Measurements from ENCODE around the gene SH3BGR. TPM values are rescaled to one million over a fixed set of nuclear protein-coding genes. Genes with fewer than 3 reads are reported as not detected.
A peak's percentile ranks its signal among the peaks of the same experiment; 100 is the strongest.

Gene SH3BGR
- total and polyA plus RNA-seq, 10 of the 15 experiments (the other 5 are each of a cell fraction or from before 2014, with no cell fraction given) = 0.45 to 3.5 (median 1.7) TPM

DNA sequence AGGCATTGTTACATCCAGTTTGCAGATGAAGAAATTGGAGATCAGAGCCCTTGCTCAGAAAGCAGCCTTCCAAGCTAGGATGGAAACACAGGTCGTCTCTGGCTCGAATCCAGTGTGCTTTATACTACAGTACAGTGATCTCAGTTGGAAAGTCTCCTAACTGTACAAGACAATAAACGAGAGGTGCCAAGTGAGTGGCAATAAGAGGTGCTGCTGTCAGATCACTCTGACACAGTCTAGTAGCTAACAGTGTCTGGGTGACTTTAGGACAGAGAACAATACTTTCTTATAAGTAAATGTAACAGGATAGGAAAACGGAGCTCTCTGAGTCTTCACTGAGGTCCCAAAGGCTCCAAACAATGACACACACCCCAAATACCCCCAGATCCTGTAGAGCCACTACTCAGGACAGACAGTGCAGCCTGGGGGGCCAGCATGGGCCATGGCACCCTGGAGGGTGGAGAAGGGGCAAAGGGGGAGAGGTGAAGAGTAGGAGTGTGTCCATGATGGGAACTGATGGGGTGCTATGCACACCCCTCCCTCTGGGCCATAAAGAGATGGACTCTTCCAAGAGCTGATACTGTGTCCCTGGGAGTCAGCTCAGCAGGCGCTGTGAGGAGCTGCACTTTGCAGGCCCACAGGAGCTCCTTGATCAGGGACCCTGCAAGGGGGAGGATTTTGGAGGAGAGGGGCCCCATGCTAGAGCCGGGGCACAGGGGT lies 3.3 kb downstream of the SH3BGR start:
- H3K4me2 ChIP-seq (ENCODE audit: control insufficient read depth, insufficient read depth) = no peak overlapping the region
- RAD21 ChIA-PET (ENCODE audit: unreplicated experiment) = no interaction called here
- no peaks in the 10 kb centered on the region for H3K4me1 ChIP-seq (ENCODE audit: control insufficient read depth, insufficient read depth, low read length)
- H3K9me3 ChIP-seq (replicated peaks; ENCODE audit: control insufficient read depth, insufficient read depth, low read length) = no peaks in the 10 kb centered on the region
- H4K20me1 ChIP-seq (ENCODE audit: control insufficient read depth, insufficient read depth) = no peaks in the 10 kb centered on the region
- H3K27ac ChIP-seq (ENCODE audit: control insufficient read depth, insufficient read depth) = no peak overlapping the region
- H3K4me3 ChIP-seq = no peak overlapping the region
- SMC1A ChIA-PET (ENCODE audit: uncharacterized antibody, unreplicated experiment) = no interaction called here
- intact Hi-C loops (cut with micrococcal nuclease; ENCODE audit: unreplicated experiment) (no loop called here), in situ Hi-C loops (cut with MboI) (no loop called here)
- no peaks in the 10 kb centered on the region; a peak in 1 of 4 replicates for H3K27me3 ChIP-seq (replicated peaks in 1 of 2; ENCODE audit: control insufficient read depth in 2 of 2, insufficient read depth in 2 of 2, low read length in 1 of 2)
- CTCF ChIA-PET = no interaction called here
- no peak for TF ChIP-seq EP300 (IDR thresholded peaks at IDR 0.05; ENCODE audit: borderline replicate concordance in 1 of 2, control insufficient read depth in 1 of 2, low read depth in 2 of 2, low read length in 2 of 2)
- no peak for TF ChIP-seq SRF (IDR thresholded peaks at IDR 0.05; ENCODE audit: low read depth in 2 of 2, low read length in 2 of 2)
- H3K9ac ChIP-seq (ENCODE audit: control insufficient read depth, insufficient read depth, low read length) = no peak overlapping the region
- no peaks in the 10 kb centered on the region for H3K36me3 ChIP-seq (ENCODE audit: control insufficient read depth in 2 of 2, insufficient read depth in 2 of 2, low read length in 1 of 2)
- FAIRE-seq (no peak), ATAC-seq (peak; percentile 20; the same call in 2 of the 3 replicates), DNase-seq (ENCODE audit: low read depth, low spot score) (no peak)
- BruUV-seq (replicated peaks) = no TSS peak
- no peak overlapping the region for H2AFZ ChIP-seq (ENCODE audit: control insufficient read depth, low read depth, low read length)
- 12% methylated on average over 6 of the region's 6 CpGs for WGBS (ENCODE audit: insufficient coverage, insufficient replicate concordance, low lambda C conversion rate, missing lambda C conversion rate)
- POLR2A ChIA-PET = no interaction called here
- no peaks in the 10 kb centered on the region for H3K79me2 ChIP-seq (ENCODE audit: control insufficient read depth, insufficient read depth, low read length)

DNA sequence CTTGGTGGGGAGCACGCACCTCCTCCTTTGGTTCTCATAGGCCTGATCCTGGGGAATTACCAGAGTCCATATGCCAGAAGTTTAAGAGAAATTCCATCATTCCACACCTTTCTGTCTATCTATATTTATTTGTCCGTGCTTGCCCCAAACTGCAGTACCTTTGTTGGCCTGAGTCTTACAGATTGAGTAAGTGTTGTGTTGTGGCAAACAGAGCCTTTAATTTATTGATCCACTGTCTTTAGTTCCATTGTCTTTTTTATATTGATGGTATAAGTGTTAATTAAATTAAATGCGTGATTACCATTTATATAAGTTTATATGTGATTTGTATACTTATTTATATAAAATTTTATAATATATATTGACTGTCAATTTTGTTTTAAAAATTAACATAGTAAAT lies 4.9 kb downstream of the SH3BGR start:
- Histone ChIP-seq H4K20me1 (ENCODE audit: control insufficient read depth, insufficient read depth) (no peaks in the 10 kb centered on the region), H3K9ac (ENCODE audit: control insufficient read depth, insufficient read depth, low read length) (no peak overlapping the region), H3K4me3 (no peak overlapping the region), H3K4me1 (ENCODE audit: control insufficient read depth, insufficient read depth, low read length) (no peaks in the 10 kb centered on the region), H3K36me3 (ENCODE audit: control insufficient read depth in 2 of 2, insufficient read depth in 2 of 2, low read length in 1 of 2) (no peaks in the 10 kb centered on the region), H3K27me3 (replicated peaks in 1 of 2; ENCODE audit: control insufficient read depth in 2 of 2, insufficient read depth in 2 of 2, low read length in 1 of 2) (no peaks in the 10 kb centered on the region; a peak in 1 of 4 replicates), H3K79me2 (ENCODE audit: control insufficient read depth, insufficient read depth, low read length) (no peaks in the 10 kb centered on the region), H3K9me3 (replicated peaks; ENCODE audit: control insufficient read depth, insufficient read depth, low read length) (no peaks in the 10 kb centered on the region), H2AFZ (ENCODE audit: control insufficient read depth, low read depth, low read length) (no peak overlapping the region), H3K4me2 (ENCODE audit: control insufficient read depth, insufficient read depth) (no peak overlapping the region), H3K27ac (ENCODE audit: control insufficient read depth, insufficient read depth) (no peak overlapping the region)
- no peak for DNase-seq (ENCODE audit: low read depth, low spot score)
- TF ChIP-seq TCF3 (IDR thresholded peaks at IDR 0.05; ENCODE audit: borderline replicate concordance, insufficient read depth, low read depth, low read length) = no peak
- TF ChIP-seq SMAD5 (IDR thresholded peaks at IDR 0.05; ENCODE audit: low read depth) = no peak
- TF ChIP-seq, protein P1, sequence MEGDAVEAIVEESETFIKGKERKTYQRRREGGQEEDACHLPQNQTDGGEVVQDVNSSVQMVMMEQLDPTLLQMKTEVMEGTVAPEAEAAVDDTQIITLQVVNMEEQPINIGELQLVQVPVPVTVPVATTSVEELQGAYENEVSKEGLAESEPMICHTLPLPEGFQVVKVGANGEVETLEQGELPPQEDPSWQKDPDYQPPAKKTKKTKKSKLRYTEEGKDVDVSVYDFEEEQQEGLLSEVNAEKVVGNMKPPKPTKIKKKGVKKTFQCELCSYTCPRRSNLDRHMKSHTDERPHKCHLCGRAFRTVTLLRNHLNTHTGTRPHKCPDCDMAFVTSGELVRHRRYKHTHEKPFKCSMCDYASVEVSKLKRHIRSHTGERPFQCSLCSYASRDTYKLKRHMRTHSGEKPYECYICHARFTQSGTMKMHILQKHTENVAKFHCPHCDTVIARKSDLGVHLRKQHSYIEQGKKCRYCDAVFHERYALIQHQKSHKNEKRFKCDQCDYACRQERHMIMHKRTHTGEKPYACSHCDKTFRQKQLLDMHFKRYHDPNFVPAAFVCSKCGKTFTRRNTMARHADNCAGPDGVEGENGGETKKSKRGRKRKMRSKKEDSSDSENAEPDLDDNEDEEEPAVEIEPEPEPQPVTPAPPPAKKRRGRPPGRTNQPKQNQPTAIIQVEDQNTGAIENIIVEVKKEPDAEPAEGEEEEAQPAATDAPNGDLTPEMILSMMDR (IDR thresholded peaks at IDR 0.05 in 2 of 3, conservative IDR thresholded peaks at IDR 0.05 in 1 of 3; ENCODE audit: control insufficient read depth in 2 of 3, extremely low read depth in 1 of 3, insufficient read depth in 1 of 3, low read depth in 3 of 3, low read length in 3 of 3) = peak in 1 of 3 experiments; percentile 20; a peak in 1 of 6 replicates
- ChIA-PET SMC1A (ENCODE audit: uncharacterized antibody, unreplicated experiment) (no interaction called here), RAD21 (ENCODE audit: unreplicated experiment) (no interaction called here), CTCF (no interaction called here), POLR2A (no interaction called here)
- in situ Hi-C loops (cut with MboI) = no loop called here
- WGBS (ENCODE audit: insufficient coverage, insufficient replicate concordance, low lambda C conversion rate, missing lambda C conversion rate) = 38% methylated on average over 3 of the region's 3 CpGs
- BruUV-seq (replicated peaks) = no TSS peak
- intact Hi-C loops (cut with micrococcal nuclease; ENCODE audit: unreplicated experiment) = no loop called here
- no peak for FAIRE-seq
- peak; percentile 43; the same call in 1 of the 3 replicates for ATAC-seq
